ENCODE data around the gene CLHC1.

GRCh38 chr2:55141572-55142413, 90.3 kb downstream of the CLHC1 start:
- TF ChIP-seq CTCF (IDR thresholded peaks at IDR 0.05; ENCODE audit: low read length) (no peak), EZH2phosphoT487 (IDR thresholded peaks at IDR 0.05; ENCODE audit: low read length) (no peak)
